Measurements from ENCODE around the gene ZNF436.
"Not testable (repeated sequence)": the region's sequence is repeated elsewhere in the genome, so short reads cannot be mapped to it uniquely, and the experiment has no call there.

The ZNF436 gene

DNA sequence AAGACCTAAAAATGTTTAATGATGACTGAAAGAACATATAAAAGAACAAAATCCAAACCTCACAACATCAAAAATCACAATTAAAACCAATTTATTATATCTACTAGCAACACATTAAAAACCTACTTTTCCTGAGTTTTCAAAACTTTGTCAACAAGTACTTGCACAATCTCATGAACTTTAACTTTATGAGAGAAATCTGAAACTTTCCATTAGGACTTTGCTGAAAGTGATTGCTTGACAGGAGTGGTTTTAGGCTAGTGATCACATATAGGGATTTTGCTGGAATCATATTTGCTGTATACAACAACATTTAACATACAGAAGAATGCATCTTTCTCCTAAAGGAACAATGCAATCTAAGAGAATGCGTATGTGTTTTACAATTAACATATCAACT lies 38.8 kb downstream of the ZNF436 start:
- in situ Hi-C loops (cut with MboI; ENCODE audit: low sequenced_read_pairs), result no loop called here

DNA sequence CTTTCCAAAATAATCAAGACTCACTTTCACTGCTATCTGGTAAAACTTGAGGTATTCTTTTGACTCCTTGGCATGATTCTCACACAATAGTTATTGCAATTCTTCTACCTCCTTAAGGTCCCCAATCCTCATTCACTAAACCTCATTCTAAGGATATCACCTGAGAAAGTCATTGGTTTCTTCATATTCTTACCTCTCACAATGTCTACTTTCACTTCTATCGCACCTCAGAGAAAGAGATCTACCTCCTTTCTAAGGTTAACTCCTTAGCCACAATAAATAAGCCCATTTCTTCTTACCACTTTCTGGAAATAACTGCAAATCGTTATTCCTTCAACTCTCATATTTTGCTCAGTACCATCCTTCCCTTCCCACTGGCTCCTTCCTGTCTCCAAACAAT lies 44.2 kb downstream of the ZNF436 start:
- in situ Hi-C loops (cut with MboI; ENCODE audit: low sequenced_read_pairs), result no loop called here

DNA sequence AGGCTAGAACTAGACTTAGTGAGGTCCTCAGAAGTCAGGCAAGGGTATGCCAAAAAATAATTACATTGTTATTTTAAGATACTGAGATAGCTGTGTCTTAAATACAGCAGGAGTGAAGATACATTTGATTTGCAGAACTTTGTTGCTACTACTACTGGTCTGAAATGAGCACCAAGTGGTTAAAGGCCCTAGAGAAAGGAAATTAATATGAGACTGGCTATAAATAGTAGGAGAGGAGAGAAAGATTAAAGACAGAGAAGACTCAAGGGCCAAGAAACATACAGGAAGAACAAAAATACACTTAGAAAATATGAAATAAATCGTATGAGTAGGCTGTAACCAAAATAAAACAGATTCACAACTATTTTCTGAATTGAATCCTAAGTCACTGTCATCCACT lies 46.9 kb downstream of the ZNF436 start:
- in situ Hi-C loops (cut with MboI; ENCODE audit: low sequenced_read_pairs), result no loop called here

DNA sequence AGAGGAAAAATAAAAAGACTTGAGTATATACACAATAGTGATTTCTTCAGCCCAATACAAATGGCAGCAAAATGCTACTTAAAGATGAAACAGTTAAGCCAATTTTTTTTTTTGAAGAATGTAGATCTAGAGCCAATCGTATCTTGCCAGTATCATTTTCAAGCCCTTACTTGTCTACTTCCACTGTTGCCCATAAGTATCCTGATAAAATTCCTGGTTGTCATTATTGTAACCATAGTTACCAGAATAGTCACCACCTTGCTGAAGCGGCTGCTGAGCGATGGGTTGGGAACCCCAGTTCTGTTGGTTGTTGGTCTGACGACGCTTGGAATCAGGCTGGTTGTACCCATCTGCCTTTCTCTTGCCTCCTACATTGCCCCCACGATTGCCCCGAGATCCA lies 59.4 kb downstream of the ZNF436 start:
- in situ Hi-C loops (cut with MboI; ENCODE audit: low sequenced_read_pairs), result not testable (repeated sequence)

All from HL-60/S4 treated with retinoic acid at 250 ng/mL for 4 days and 3 days (cell line).